Peyer's patch (tissue), 4 donors: ENCODE data around the gene MAP2K1.

Experiments used
- POLR2A ChIP-seq, 2 donors: fragments of 450-650 bp; IDR thresholded peaks; one replicate each; pipeline ENCODE4 v1.5.1; 2017; ENCODE audit warnings: antibody characterized with exemption in 2 of 2, mild to moderate bottlenecking in 2 of 2, moderate library complexity in 2 of 2
- TF ChIP-seq, protein P1 (sequence below), 6 experiments: fragments of 450-650 bp in 4 of 6; fragments of 200-600 bp in 2 of 6; sonication (generic) in 1 of 6; IDR thresholded peaks; one replicate each; pipeline ENCODE4 v1.5.1; 2017 to 2019; ENCODE audit warnings: antibody characterized with exemption in 6 of 6, mild to moderate bottlenecking in 3 of 6, moderate library complexity in 1 of 6

DNA sequence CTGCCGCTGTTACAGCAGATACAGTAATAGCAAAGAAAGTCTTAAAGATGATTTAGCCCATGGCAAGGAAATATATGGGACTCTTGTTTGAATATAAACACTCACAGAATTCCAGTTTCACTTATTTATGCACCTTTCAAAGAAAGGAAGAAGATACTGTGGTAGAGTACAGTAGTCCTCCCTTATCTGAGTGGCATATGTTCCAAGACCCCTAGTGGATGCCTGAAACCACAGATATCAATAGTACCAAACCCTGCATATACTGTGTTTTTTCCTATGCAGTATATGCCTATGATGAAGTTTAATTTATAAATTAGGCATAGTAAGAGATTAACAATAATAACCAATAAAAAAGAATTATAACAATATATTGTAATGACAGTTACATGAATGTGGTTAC lies 8.2 kb downstream of the MAP2K1 start:
- TF ChIP-seq, protein P1, sequence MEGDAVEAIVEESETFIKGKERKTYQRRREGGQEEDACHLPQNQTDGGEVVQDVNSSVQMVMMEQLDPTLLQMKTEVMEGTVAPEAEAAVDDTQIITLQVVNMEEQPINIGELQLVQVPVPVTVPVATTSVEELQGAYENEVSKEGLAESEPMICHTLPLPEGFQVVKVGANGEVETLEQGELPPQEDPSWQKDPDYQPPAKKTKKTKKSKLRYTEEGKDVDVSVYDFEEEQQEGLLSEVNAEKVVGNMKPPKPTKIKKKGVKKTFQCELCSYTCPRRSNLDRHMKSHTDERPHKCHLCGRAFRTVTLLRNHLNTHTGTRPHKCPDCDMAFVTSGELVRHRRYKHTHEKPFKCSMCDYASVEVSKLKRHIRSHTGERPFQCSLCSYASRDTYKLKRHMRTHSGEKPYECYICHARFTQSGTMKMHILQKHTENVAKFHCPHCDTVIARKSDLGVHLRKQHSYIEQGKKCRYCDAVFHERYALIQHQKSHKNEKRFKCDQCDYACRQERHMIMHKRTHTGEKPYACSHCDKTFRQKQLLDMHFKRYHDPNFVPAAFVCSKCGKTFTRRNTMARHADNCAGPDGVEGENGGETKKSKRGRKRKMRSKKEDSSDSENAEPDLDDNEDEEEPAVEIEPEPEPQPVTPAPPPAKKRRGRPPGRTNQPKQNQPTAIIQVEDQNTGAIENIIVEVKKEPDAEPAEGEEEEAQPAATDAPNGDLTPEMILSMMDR (IDR thresholded peaks at IDR 0.05) = no peak
- TF ChIP-seq POLR2A (IDR thresholded peaks at IDR 0.05) = no peak
